HL-60/S4 treated with phorbol 12-myristate 13-acetate at 8.2 ng/mL for 4 days and 3 days (cell line): ENCODE measurements around the gene DDR2.

Experiments
- in situ Hi-C: fragments of 300-500 bp; cut with MboI; formaldehyde crosslinking; loops from 2 replicates; pipeline ENCODE4 v1.15.0; 2022; ENCODE audit warnings: low sequenced_read_pairs

DDR2 gene

GRCh38 chr1:162694911-162695310 is 62.6 kb downstream of the DDR2 start:
- in situ Hi-C loops, result no loop called here

GRCh38 chr1:162695687-162696086 is 63.4 kb downstream of the DDR2 start:
- in situ Hi-C loops, result no loop called here

- in situ Hi-C loops, result no loop called here
Measured at GRCh38 chr1:162696286-162696862, 64.1 kb downstream of the DDR2 start.

GRCh38 chr1:162697140-162697895 is 65.1 kb downstream of the DDR2 start:
- in situ Hi-C loops, result no loop called here

GRCh38 chr1:162699366-162699765 is 67.1 kb downstream of the DDR2 start:
- in situ Hi-C loops, result no loop called here

- in situ Hi-C loops, result no loop called here
Measured at GRCh38 chr1:162700131-162700530, 67.9 kb downstream of the DDR2 start.

GRCh38 chr1:162701286-162701685 is 69.0 kb downstream of the DDR2 start:
- in situ Hi-C loops, result no loop called here

GRCh38 chr1:162702628-162703027 is 70.4 kb downstream of the DDR2 start:
- in situ Hi-C loops, result no loop called here

- in situ Hi-C loops, result no loop called here
Measured at GRCh38 chr1:162703708-162704107, 71.4 kb downstream of the DDR2 start.

- in situ Hi-C loops, result no loop called here
Measured at GRCh38 chr1:162704673-162705424, 72.6 kb downstream of the DDR2 start.

- in situ Hi-C loops, result no loop called here
Measured at GRCh38 chr1:162706003-162706402, 73.7 kb downstream of the DDR2 start.

- in situ Hi-C loops, result no loop called here
Measured at GRCh38 chr1:162706606-162707005, 74.3 kb downstream of the DDR2 start.

GRCh38 chr1:162708286-162708685 is 76.0 kb downstream of the DDR2 start:
- in situ Hi-C loops, result no loop called here

GRCh38 chr1:162709132-162709860 is 77.0 kb downstream of the DDR2 start:
- in situ Hi-C loops, result no loop called here

GRCh38 chr1:162709870-162710269 is 77.6 kb downstream of the DDR2 start:
- in situ Hi-C loops, result no loop called here

GRCh38 chr1:162710345-162710744 is 78.1 kb downstream of the DDR2 start:
- in situ Hi-C loops, result no loop called here

GRCh38 chr1:162710780-162711465 is 78.7 kb downstream of the DDR2 start:
- in situ Hi-C loops, result no loop called here

GRCh38 chr1:162712317-162713029 is 80.2 kb downstream of the DDR2 start:
- in situ Hi-C loops, result no loop called here

GRCh38 chr1:162716123-162716522 is 83.9 kb downstream of the DDR2 start:
- in situ Hi-C loops, result no loop called here

GRCh38 chr1:162716552-162716951 is 84.3 kb downstream of the DDR2 start:
- in situ Hi-C loops, result no loop called here
